Measurements from ENCODE around the gene NDUFV1.
"Not testable (repeated sequence)": the region's sequence is repeated elsewhere in the genome, so short reads cannot be mapped to it uniquely, and the experiment has no call there.

GRCh38 chr11:67660752-67661151 is 54.0 kb downstream of the NDUFV1 start:
- TF ChIP-seq CTCF, POLR2A (IDR thresholded peaks at IDR 0.05): not testable (repeated sequence)
